ENCODE results near the gene RHOD. TPM values are rescaled to one million over a fixed set of nuclear protein-coding genes. Genes with fewer than 3 reads are reported as not detected.

RHOD gene
- total and polyA plus RNA-seq, 2 of the 8 experiments (the other 6 are each of a cell fraction or from before 2014, with no cell fraction given) = 12.1 to 17.6 TPM

- TF ChIP-seq CHD7 (IDR thresholded peaks at IDR 0.05; ENCODE audit: insufficient replicate concordance, low read length) = no peak
- 0 out of 2 replicates have a peak, but pooled peaks have one; percentile 34 for TF ChIP-seq SUZ12 (IDR thresholded peaks at IDR 0.05; ENCODE audit: low read length)
- TF ChIP-seq CTCF (IDR thresholded peaks at IDR 0.05; ENCODE audit: control extremely low read depth in 1 of 3, insufficient read depth in 1 of 3, low read depth in 1 of 3, low read length in 3 of 3) = no peak
- TF ChIP-seq RXRA (IDR thresholded peaks at IDR 0.05; ENCODE audit: insufficient read depth, low read depth, low read length) = no peak
- TF ChIP-seq RBBP5 (IDR thresholded peaks at IDR 0.05; ENCODE audit: borderline replicate concordance, low read depth, low read length) = no peak
- TF ChIP-seq, protein P1, sequence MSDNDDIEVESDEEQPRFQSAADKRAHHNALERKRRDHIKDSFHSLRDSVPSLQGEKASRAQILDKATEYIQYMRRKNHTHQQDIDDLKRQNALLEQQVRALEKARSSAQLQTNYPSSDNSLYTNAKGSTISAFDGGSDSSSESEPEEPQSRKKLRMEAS (IDR thresholded peaks at IDR 0.05) = peak; percentile 66
- no peak for TF ChIP-seq SIRT6 (IDR thresholded peaks at IDR 0.05; ENCODE audit: low read length)
- no peak for TF ChIP-seq NANOG (IDR thresholded peaks at IDR 0.05; ENCODE audit: insufficient read depth, low read depth, low read length, poor library complexity, severe bottlenecking)
Measured at GRCh38 chr11:67117672-67118180, 61.1 kb downstream of the RHOD start (continued).

Data from H1 (cell line).